Astrocyte of the cerebellum (primary cell): ENCODE measurements around the gene IFT52.
"Not testable (repeated sequence)": the region's sequence is repeated elsewhere in the genome, so short reads cannot be mapped to it uniquely, and the experiment has no call there.

Experiments used
- DNase-seq: peaks from one replicate; pipeline ENCODE4 v3.0.0-alpha.2; 2011; ENCODE audit warnings: low read depth
- H3K4me3 ChIP-seq: 2 replicates; pipeline ENCODE4 v1.5.1; 2011; ENCODE audit warnings: mild to moderate bottlenecking, low read depth, low read length, moderate library complexity
- in situ Hi-C: cut with HindIII; loops from 2 replicates; pipeline ENCODE4 v1.10.0; 2017; ENCODE audit warnings: low sequenced_read_pairs
- TF ChIP-seq, protein P1 (sequence below): IDR thresholded peaks from 2 replicates; pipeline ENCODE4 v1.5.1; 2012; ENCODE audit warnings: low read length, low read depth, moderate library complexity, mild to moderate bottlenecking; ENCODE audit errors: missing control alignments

The IFT52 gene

GRCh38 chr20:43636429-43636828, 45.7 kb downstream of the IFT52 start:
- no peak overlapping the region for H3K4me3 ChIP-seq
- in situ Hi-C loops = no loop called here
- no peak for DNase-seq
- TF ChIP-seq, protein P1, sequence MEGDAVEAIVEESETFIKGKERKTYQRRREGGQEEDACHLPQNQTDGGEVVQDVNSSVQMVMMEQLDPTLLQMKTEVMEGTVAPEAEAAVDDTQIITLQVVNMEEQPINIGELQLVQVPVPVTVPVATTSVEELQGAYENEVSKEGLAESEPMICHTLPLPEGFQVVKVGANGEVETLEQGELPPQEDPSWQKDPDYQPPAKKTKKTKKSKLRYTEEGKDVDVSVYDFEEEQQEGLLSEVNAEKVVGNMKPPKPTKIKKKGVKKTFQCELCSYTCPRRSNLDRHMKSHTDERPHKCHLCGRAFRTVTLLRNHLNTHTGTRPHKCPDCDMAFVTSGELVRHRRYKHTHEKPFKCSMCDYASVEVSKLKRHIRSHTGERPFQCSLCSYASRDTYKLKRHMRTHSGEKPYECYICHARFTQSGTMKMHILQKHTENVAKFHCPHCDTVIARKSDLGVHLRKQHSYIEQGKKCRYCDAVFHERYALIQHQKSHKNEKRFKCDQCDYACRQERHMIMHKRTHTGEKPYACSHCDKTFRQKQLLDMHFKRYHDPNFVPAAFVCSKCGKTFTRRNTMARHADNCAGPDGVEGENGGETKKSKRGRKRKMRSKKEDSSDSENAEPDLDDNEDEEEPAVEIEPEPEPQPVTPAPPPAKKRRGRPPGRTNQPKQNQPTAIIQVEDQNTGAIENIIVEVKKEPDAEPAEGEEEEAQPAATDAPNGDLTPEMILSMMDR = no peak

DNA sequence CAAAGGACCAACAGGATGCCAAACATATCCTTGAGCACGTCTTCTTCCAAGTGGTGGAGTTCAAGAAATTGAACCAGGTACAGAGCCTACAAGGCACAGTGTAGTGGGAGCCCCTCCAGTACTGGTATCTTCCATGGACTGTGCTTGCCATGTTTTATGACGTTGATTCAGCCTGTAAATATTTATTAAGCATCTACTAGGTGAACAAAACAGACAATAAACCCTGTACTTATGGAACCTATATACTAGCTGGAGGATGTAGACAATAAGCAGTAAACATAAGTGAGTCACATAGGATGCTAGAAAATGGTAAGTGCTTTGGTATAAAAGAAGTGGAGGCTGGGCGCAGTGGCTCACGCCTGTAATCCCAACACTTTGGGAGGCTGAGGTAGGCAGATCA, 51.8 kb downstream of the IFT52 start:
- TF ChIP-seq, protein P1 = no peak
- H3K4me3 ChIP-seq = no peak overlapping the region
- in situ Hi-C loops = no loop called here
- no peak for DNase-seq

DNA sequence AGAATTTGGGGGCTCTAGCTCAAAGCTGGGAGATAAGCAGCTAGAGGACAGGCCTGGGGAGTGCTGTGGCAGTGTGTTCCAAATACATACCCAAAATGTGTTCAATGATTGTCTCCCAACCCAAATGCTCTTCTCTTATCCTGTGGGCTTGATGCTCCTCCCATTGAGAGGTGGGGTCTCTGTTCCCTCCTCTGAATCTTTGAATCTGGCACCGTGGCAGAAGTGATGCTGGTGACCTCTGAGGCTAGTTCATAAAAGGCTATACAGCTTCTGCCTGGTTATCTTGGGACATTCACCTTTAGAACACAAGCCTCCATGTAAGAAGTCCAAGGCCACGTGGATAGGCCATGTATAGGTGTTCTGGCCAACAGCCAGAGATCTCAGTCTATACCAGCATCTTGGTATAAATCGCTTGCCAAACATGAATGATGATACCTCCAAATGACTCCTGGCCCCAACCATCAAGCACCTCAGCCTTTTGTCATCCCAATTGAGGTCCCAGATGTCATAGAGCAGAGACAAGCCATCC, 60.3 kb downstream of the IFT52 start:
- H3K4me3 ChIP-seq = no peak overlapping the region
- in situ Hi-C loops = no loop called here
- TF ChIP-seq, protein P1 = no peak
- no peak for DNase-seq

DNA sequence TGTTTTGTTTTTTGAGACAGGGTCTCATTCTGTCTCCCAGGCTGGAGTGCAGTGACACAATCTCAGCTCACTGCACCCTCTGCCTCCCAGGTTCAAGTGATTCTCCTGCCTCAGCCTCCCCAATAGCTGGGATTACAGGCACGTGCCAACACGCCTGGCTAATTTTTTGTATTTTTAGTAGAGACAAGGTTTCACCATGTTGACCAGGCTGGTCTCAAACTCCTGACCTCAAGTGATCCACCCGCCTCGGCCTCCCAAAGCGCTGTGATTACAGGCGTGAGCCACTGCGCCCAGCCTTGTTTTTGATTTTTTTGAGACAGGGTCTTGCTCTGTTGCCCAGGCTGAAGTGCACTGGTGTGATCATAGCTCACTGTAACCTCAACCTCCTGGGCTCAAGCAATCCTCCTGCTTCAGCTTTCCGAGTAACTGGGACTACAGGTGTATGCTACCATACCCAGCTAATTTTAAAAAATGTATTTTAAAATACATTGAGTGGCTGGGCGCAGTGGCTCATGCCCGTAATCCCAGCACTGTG, 61.0 kb downstream of the IFT52 start:
- in situ Hi-C loops, H3K4me3 ChIP-seq, DNase-seq: not testable (repeated sequence)

GRCh38 chr20:43653966-43654365, 63.2 kb downstream of the IFT52 start:
- DNase-seq = no peak
- in situ Hi-C loops = no loop called here
- no peak overlapping the region for H3K4me3 ChIP-seq
- TF ChIP-seq, protein P1 = no peak

GRCh38 chr20:43655176-43655575, 64.4 kb downstream of the IFT52 start:
- in situ Hi-C loops, DNase-seq, H3K4me3 ChIP-seq: not testable (repeated sequence)

DNA sequence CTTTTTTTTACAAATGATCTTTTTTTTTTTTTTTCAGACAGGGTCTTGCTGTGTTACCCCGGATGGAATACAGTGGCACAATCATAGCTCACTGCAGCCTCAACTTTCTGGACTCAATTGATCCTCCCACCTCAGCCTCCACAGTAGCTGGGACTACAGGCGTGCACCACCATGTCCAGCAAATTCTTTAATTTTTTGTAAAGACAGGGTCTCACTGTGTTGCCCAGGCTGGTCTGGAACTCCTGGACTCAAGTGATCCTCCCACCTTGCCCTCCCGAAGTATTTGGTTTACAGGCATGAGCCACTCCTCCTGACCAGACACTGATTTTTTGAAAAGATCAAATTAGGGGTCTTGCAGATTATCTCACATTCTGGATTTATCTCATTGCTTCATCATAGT, 65.2 kb downstream of the IFT52 start:
- no peak overlapping the region for H3K4me3 ChIP-seq
- TF ChIP-seq, protein P1 = no peak
- in situ Hi-C loops = no loop called here
- no peak for DNase-seq
